Adrenal gland (tissue), 12 donors: ENCODE results near the gene CAPN11. TPM values are rescaled to one million over a fixed set of nuclear protein-coding genes. Genes with fewer than 3 reads are reported as not detected.
"Not testable (repeated sequence)": the region's sequence is repeated elsewhere in the genome, so short reads cannot be mapped to it uniquely, and the experiment has no call there.

Source experiments
- DNase-seq, 7 donors: peaks; one replicate each; pipeline ENCODE4 v3.0.0-alpha.2; 2019 to 2020
- H3K27ac ChIP-seq, 5 donors: fragments of 200-600 bp; sonication (generic) in 4 of 5; 1 replicate in 3 of 5; 2 replicates in 2 of 5; pipeline versions ENCODE4 v1.5.1 to v1.8.0; 2016 to 2020; ENCODE audit warnings: mild to moderate bottlenecking in 1 of 5
- H3K27me3 ChIP-seq: fragments of 200-600 bp; 2 replicates; pipeline ENCODE4 v1.8.0; 2021
- H3K36me3 ChIP-seq, 2 donors: fragments of 200-600 bp; replicated peaks in 1 of 2; 1 replicate in 1 of 2; 2 replicates in 1 of 2; pipeline versions ENCODE4 v1.5.1 to v1.8.0; 2018 to 2022
- H3K4me1 ChIP-seq, 2 donors: fragments of 200-600 bp; replicated peaks in 1 of 2; 1 replicate in 1 of 2; 2 replicates in 1 of 2; pipeline versions ENCODE4 v1.5.1 to v1.8.0; 2018 to 2021
- H3K4me3 ChIP-seq, 4 donors: fragments of 200-600 bp; sonication (generic) in 3 of 4; one replicate each; pipeline ENCODE4 v1.5.1; 2016 to 2018
- H3K9me3 ChIP-seq, 3 donors: fragments of 200-600 bp; sonication (generic) in 1 of 3; replicated peaks in 1 of 3; 1 replicate in 2 of 3; 2 replicates in 1 of 3; pipeline versions ENCODE4 v1.5.1 to v1.8.0; 2016 to 2021
- CTCF ChIP-seq, 6 experiments: fragments of 450-650 bp in 4 of 6; fragments of 200-600 bp in 2 of 6; sonication (generic) in 1 of 6; IDR thresholded peaks; 1 replicate in 5 of 6; 2 replicates in 1 of 6; pipeline versions ENCODE4 v1.5.1 to v1.8.0; 2016 to 2021; ENCODE audit warnings: antibody characterized with exemption in 6 of 6, mild to moderate bottlenecking in 2 of 6, moderate library complexity in 1 of 6
- POLR2A ChIP-seq, 2 donors: fragments of 450-650 bp; IDR thresholded peaks; one replicate each; pipeline ENCODE4 v1.6.1; 2017; ENCODE audit warnings: antibody characterized with exemption in 2 of 2, mild to moderate bottlenecking in 2 of 2, moderate library complexity in 1 of 2
- WGBS, 4 donors: extraction: QIAGEN DNeasy Blood & Tissue Kit in 2 of 4; methylation state at CpG; one replicate each; pipeline versions ENCODE4 v1.1.5 to v1.1.7; 2013 to 2017; 5-methylcytosine and 5-hydroxymethylcytosine counted together
- intact Hi-C, 2 donors: fragments of 100-400 bp; cut with DNase I; formaldehyde crosslinking; loops; one replicate each; pipeline versions ENCODE4 v1.14.1 to v1.15.0; 2022 to 2023
- polyA plus RNA-seq, 3 donors: library from polyadenylated mRNA; stranded (reverse); fragments of 200-250 nt in 2 of 3; fragments of 350-450 nt in 1 of 3; fragmentation: Illumina TruSeq in 1 of 3; extraction: RNeasy Lipid Tissue Mini Kit (QIAGEN cat#74804) in 1 of 3; gene quantifications; one replicate each; pipeline ENCODE4 v1.2.3, GENCODE V29; 2013 to 2014
- total RNA-seq, 9 donors: library from RNA; depleted of rRNA in 4 of 9; stranded (reverse); fragments of >200 nt in 4 of 9; fragments of 120-200 nt in 1 of 9; fragmentation: NEBNext Ultra II Directional in 1 of 9; extraction: Animal tissue kit (Norgen Biotek cat#: 25700) in 1 of 9; gene quantifications; one replicate each; pipeline versions ENCODE4 v1.1.0 to v1.2.4, GENCODE V29; 2013 to 2023
- donor health status: healthy with polysubstance abuse.
- donor health status: Bipolar disorder and iron deficiency.
- donor health status: DM: yes; HTN: yes; CAD: no.
- donor health status: DM: no; HTN: no; CAD: no.
- donor health status: DM: no; HTN: no; CAD: no.
- donor health status: DM: yes; HTN: yes; CAD: no.

The CAPN11 gene
- total and polyA plus RNA-seq, 12 donors: 0.14 to 2.4 (median 0.98) TPM; not detected in 2

- no peak for DNase-seq
- intact Hi-C loops: no loop called here
Measured at GRCh38 chr6:44138717-44139350, 19.8 kb upstream of the CAPN11 start.

GRCh38 chr6:44139351-44139743 is 19.3 kb upstream of the CAPN11 start:
- TF ChIP-seq CTCF (IDR thresholded peaks at IDR 0.05) (no peak), POLR2A (IDR thresholded peaks at IDR 0.05) (no peak)
- DNase-seq: no peak
- Histone ChIP-seq H3K27ac (no peak overlapping the region), H3K4me3 (no peak overlapping the region), H3K36me3 (peaks cover 0 to 38% of the 10 kb centered on the region in 2 donors), H3K9me3 (no peaks in the 10 kb centered on the region), H3K4me1 (no peaks in the 10 kb centered on the region), H3K27me3 (no peaks in the 10 kb centered on the region)
- WGBS, 4 donors: 87 to 89% (median 88%) methylated on average over 10 of the region's 10 CpGs; no CpG with 5 or more reads in 1 of the 4 donors
- intact Hi-C loops: no loop called here

More at GRCh38 chr6:44138717-44139350, 19.8 kb upstream of the CAPN11 start:
- peaks cover 0 to 38% of the 10 kb centered on the region in 2 donors for H3K36me3 ChIP-seq
- H3K9me3 ChIP-seq: no peaks in the 10 kb centered on the region
- TF ChIP-seq CTCF (IDR thresholded peaks at IDR 0.05) (no peak), POLR2A (IDR thresholded peaks at IDR 0.05) (no peak)
- no peak overlapping the region for H3K27ac ChIP-seq
- WGBS, 4 donors: 56 to 100% (median 77%) methylated on average over 2 to 6 of the region's 6 CpGs
- H3K4me1 ChIP-seq: no peaks in the 10 kb centered on the region
- H3K4me3 ChIP-seq: no peak overlapping the region
- H3K27me3 ChIP-seq: no peaks in the 10 kb centered on the region

GRCh38 chr6:44142835-44143234 is 15.8 kb upstream of the CAPN11 start:
- no peaks in the 10 kb centered on the region for H3K4me1 ChIP-seq
- no peaks in the 10 kb centered on the region for H3K9me3 ChIP-seq
- WGBS, 4 donors: 94 to 100% (median 99%) methylated on average over 1 of the region's 1 CpG
- TF ChIP-seq POLR2A (IDR thresholded peaks at IDR 0.05) (no peak), CTCF (IDR thresholded peaks at IDR 0.05) (no peak)
- intact Hi-C loops: no loop called here
- peaks cover 0 to 32% of the 10 kb centered on the region in 2 donors for H3K36me3 ChIP-seq
- no peak overlapping the region for H3K27ac ChIP-seq
- no peak overlapping the region for H3K4me3 ChIP-seq
- no peaks in the 10 kb centered on the region for H3K27me3 ChIP-seq
- DNase-seq: no peak

- intact Hi-C loops: no loop called here
- no peak for DNase-seq
- TF ChIP-seq CTCF (IDR thresholded peaks at IDR 0.05) (no peak), POLR2A (IDR thresholded peaks at IDR 0.05) (no peak)
- no peak overlapping the region for H3K27ac ChIP-seq
- no peaks in the 10 kb centered on the region for H3K4me1 ChIP-seq
- H3K27me3 ChIP-seq: no peaks in the 10 kb centered on the region
- WGBS, 4 donors: 88 to 100% (median 95%) methylated on average over 1 of the region's 1 CpG
- H3K9me3 ChIP-seq: no peaks in the 10 kb centered on the region
- no peak overlapping the region for H3K4me3 ChIP-seq
- peaks cover 0 to 36% of the 10 kb centered on the region in 2 donors for H3K36me3 ChIP-seq
Measured at GRCh38 chr6:44143731-44144130, 14.9 kb upstream of the CAPN11 start.

GRCh38 chr6:44144536-44144935 is 14.1 kb upstream of the CAPN11 start:
- intact Hi-C loops, H3K4me1 ChIP-seq, H3K4me3 ChIP-seq, H3K9me3 ChIP-seq, H3K27me3 ChIP-seq, H3K27ac ChIP-seq, DNase-seq: not testable (repeated sequence)
- peaks cover 0 to 41% of the 10 kb centered on the region in 2 donors for H3K36me3 ChIP-seq
- WGBS, 4 donors: 32 to 64% (median 47%) methylated on average over 3 of the region's 3 CpGs
